GM18511 (cell line): ENCODE data around the gene NPLOC4.

Experiments used
- ATAC-seq: cut with Tn5 transposase; IDR thresholded peaks from one replicate; pipeline ENCODE4 v1.9.1; 2021; ENCODE audit warnings: mild to moderate bottlenecking, moderate library complexity; ENCODE audit not compliant: unreplicated experiment

The NPLOC4 gene

GRCh38 chr17:81509972-81510784, 126.7 kb downstream of the NPLOC4 start:
- no peak for ATAC-seq

- ATAC-seq = no peak
Observed at GRCh38 chr17:81509207-81509971, 127.5 kb downstream of the NPLOC4 start.

- ATAC-seq = no peak
Observed at GRCh38 chr17:81508639-81509206, 128.2 kb downstream of the NPLOC4 start.
